GM10248 (cell line): Measurements from ENCODE around the gene RETREG3.

ENCODE experiments used
- CTCF ChIA-PET: fragments of 300-600 bp; sonication (Branson Sonifier 250); formaldehyde crosslinking; extraction: SDS; loops from one replicate; lab custom pipeline; 2021; ENCODE audit warnings: antibody characterized with exemption; lab: Yijun Ruan, JAX
- POLR2A ChIA-PET: fragments of 350-650 bp; sonication (Branson Sonifier 250); formaldehyde crosslinking; extraction: SDS; loops from one replicate; lab custom pipeline; 2020; ENCODE audit warnings: antibody characterized with exemption; lab: Yijun Ruan, JAX
- DNase-seq: peaks from one replicate; pipeline ENCODE4 v3.0.0; 2012; ENCODE audit errors: extremely low spot score
- CTCF ChIP-seq: IDR thresholded peaks from 2 replicates; pipeline ENCODE4 v1.5.1; 2012; ENCODE audit warnings: mild to moderate bottlenecking, low read depth; ENCODE audit errors: extremely low read depth, missing control alignments, control extremely low read depth

The RETREG3 gene

GRCh38 chr17:42566215-42566882 is 42.8 kb downstream of the RETREG3 start:
- DNase-seq: no peak
- TF ChIP-seq CTCF: no peak
- POLR2A ChIA-PET: no interaction called here
- CTCF ChIA-PET: interaction anchor here (1.0 to 5.5 kb wide), 2 partner anchors 12 to 106 kb away, joined by 4 to 49 read pairs; partner anchors contain the start of gene PSMC3IP

- DNase-seq: no peak
- CTCF ChIA-PET: interaction anchor here (0.9 to 5.5 kb wide), 4 partner anchors 13 to 198 kb away, joined by 4 to 49 read pairs (median 4); partner anchors contain the start of gene PSMC3IP
- no peak for TF ChIP-seq CTCF
- POLR2A ChIA-PET: interaction anchor here (1.0 kb wide), 1 partner anchor 803 kb away, joined by 3 read pairs; no protein-coding TSS in a partner anchor
Observed at GRCh38 chr17:42565523-42566214, 43.5 kb downstream of the RETREG3 start.

GRCh38 chr17:42564815-42565522 is 44.2 kb downstream of the RETREG3 start:
- DNase-seq: no peak
- POLR2A ChIA-PET: interaction anchor here (0.6 to 1.0 kb wide), 2 partner anchors 443 to 803 kb away, joined by 3 to 4 read pairs; no protein-coding TSS in a partner anchor
- TF ChIP-seq CTCF: no peak
- CTCF ChIA-PET: interaction anchor here (0.9 to 5.5 kb wide), 7 partner anchors 14 to 259 kb away, joined by 3 to 49 read pairs (median 4); partner anchors contain the start of genes BECN1 and PSMC3IP

- POLR2A ChIA-PET: no interaction called here
- CTCF ChIA-PET: interaction anchor here (1.0 to 4.2 kb wide), 5 partner anchors 15 to 260 kb away, joined by 3 to 20 read pairs (median 4); partner anchors contain the start of gene BECN1
- no peak for TF ChIP-seq CTCF
- DNase-seq: no peak
Observed at GRCh38 chr17:42563950-42564349, 45.2 kb downstream of the RETREG3 start.

GRCh38 chr17:42563543-42563942 is 45.6 kb downstream of the RETREG3 start:
- no peak for TF ChIP-seq CTCF
- ChIA-PET CTCF (interaction anchor here (1.0 to 4.2 kb wide), 4 partner anchors 15 to 110 kb away, joined by 3 to 20 read pairs (median 4); no protein-coding TSS in a partner anchor), POLR2A (no interaction called here)
- DNase-seq: no peak

GRCh38 chr17:42563143-42563509 is 46.0 kb downstream of the RETREG3 start:
- ChIA-PET POLR2A (no interaction called here), CTCF (interaction anchor here (1.0 to 4.2 kb wide), 3 partner anchors 15 to 55 kb away, joined by 3 to 20 read pairs (median 3); no protein-coding TSS in a partner anchor)
- no peak for TF ChIP-seq CTCF
- DNase-seq: no peak
